Ammon's horn (tissue), 1 donor: ENCODE data around the gene SEZ6.
A peak's percentile ranks its signal among the peaks of the same experiment; 100 is the strongest.

ENCODE experiments used
- DNase-seq: peaks from one replicate; pipeline ENCODE4 v3.0.0-alpha.2; 2016; ENCODE audit warnings: low spot score

Gene SEZ6

GRCh38 chr17:29034510-29034909 lies 28.7 kb upstream of the SEZ6 start:
- no peak for DNase-seq

- no peak for DNase-seq
Observed at GRCh38 chr17:29032857-29033197, 27.0 kb upstream of the SEZ6 start.

- no peak for DNase-seq
Observed at GRCh38 chr17:29032013-29032856, 26.4 kb upstream of the SEZ6 start.

- DNase-seq = no peak
Observed at GRCh38 chr17:29031488-29031887, 25.7 kb upstream of the SEZ6 start.

GRCh38 chr17:29024316-29024952 lies 18.6 kb upstream of the SEZ6 start:
- no peak for DNase-seq

GRCh38 chr17:29022074-29022473 lies 16.2 kb upstream of the SEZ6 start:
- DNase-seq = no peak

GRCh38 chr17:29021226-29021625 lies 15.4 kb upstream of the SEZ6 start:
- DNase-seq = no peak

- DNase-seq = no peak
Observed at GRCh38 chr17:29020576-29020975, 14.7 kb upstream of the SEZ6 start.

- DNase-seq = no peak
Observed at GRCh38 chr17:29019475-29020181, 13.8 kb upstream of the SEZ6 start.

- no peak for DNase-seq
Observed at GRCh38 chr17:29018788-29019474, 13.1 kb upstream of the SEZ6 start.

GRCh38 chr17:29016345-29017210 lies 10.7 kb upstream of the SEZ6 start:
- DNase-seq = no peak

- DNase-seq = no peak
Observed at GRCh38 chr17:29014716-29015115, 8.9 kb upstream of the SEZ6 start.

GRCh38 chr17:29012535-29012934 lies 6.7 kb upstream of the SEZ6 start:
- no peak for DNase-seq

GRCh38 chr17:29010586-29010985 lies 4.8 kb upstream of the SEZ6 start:
- no peak for DNase-seq

- no peak for DNase-seq
Observed at GRCh38 chr17:29010129-29010528, 4.3 kb upstream of the SEZ6 start.

- no peak for DNase-seq
Observed at GRCh38 chr17:29008591-29008990, 2.8 kb upstream of the SEZ6 start.

- DNase-seq = no peak
Observed at GRCh38 chr17:29007860-29008455, 2.1 kb upstream of the SEZ6 start.

- no peak for DNase-seq
Observed at GRCh38 chr17:29007456-29007855, 1.6 kb upstream of the SEZ6 start.

GRCh38 chr17:29004081-29004692 lies 1.6 kb downstream of the SEZ6 start:
- peak; percentile 33 for DNase-seq

- no peak for DNase-seq
Observed at GRCh38 chr17:29003289-29003688, 2.5 kb downstream of the SEZ6 start.

GRCh38 chr17:29002811-29003210 lies 3.0 kb downstream of the SEZ6 start:
- DNase-seq = no peak
